Hematopoietic multipotent progenitor cell (in vitro differentiated cells): ENCODE data around the gene MIA3. TPM values are rescaled to one million over a fixed set of nuclear protein-coding genes. Genes with fewer than 3 reads are reported as not detected.

Experiments used
- DNase-seq, 3 donors: peaks; one replicate each; pipeline ENCODE4 v3.0.0-alpha.2; 2011 to 2015; ENCODE audit warnings: low read depth in 2 of 3, low spot score in 2 of 3
- total RNA-seq: library from RNA; depleted of rRNA; stranded (reverse); fragments of >200 nt; gene quantifications from one replicate; pipeline ENCODE4 v1.2.3, GENCODE V29; 2012

The MIA3 gene
- total RNA-seq, 1 donor: 66.0 TPM

DNA sequence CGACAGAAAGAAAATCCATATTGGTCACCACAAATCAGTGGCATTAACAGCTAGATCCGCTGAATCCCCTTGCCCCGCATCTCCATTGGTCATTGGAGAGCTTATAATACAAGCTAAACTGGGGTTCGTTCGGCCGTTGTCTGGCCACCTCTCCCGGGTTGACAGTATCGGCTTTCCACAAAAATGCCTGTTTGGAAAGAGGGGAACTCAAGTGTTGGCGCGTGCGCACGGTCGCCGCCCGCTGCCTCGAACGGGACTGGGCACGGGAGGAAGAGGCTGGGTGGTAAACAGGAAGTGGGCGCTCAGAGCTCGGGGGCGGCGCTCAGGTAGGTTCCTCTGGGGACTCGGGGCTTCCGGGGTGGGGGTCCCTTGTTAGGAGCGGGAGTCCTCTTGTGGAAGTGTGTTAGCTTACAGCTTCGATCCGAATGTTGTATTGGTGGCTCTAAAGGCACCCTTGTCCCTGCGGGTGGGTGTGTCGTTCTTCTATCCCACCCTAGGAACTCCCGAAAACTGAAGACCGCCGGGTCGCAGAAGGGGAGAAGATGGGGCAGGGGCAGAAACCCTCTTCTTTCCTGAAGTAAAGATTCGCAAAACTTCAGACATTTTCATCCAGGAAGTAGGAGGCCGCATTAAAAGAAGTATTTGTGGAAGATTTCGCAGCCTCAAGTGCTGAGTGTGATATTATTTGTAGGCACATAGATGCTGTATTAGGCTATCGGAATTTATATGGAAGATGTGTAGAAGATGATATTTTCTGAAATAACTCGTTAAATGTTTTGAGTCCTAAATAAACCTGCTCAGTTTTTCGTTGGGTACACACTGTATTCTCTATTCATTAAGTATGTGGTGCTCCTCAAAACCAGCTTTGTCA, 95.4 kb downstream of the MIA3 start:
- peak; percentile 77 to 97 (median 97) for DNase-seq

DNA sequence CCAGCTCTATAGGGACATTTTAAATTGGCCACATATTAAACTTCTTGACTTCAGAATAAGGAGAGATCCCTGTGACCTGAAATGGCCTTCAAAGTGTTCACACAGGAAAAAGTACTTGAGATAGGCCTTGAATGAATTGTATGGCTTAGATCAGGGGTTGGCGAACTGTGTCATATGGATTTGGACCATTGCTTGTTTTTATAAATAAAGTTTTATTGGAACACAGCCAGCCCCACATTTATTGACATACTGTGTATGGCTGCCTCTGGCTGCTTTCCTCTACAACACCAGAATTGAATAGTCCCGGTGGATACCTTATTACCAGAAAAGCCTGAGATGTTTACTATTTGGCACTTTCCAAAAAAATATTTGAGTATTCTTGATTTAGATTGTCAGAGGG, 98.5 kb downstream of the MIA3 start:
- DNase-seq: no peak

Other genes starting within 250 kb of the MIA3 start
- under 0.01 TPM for gene HHIPL2, start 70.0 kb upstream of the MIA3 start, total RNA-seq
- 2.4 TPM for gene TAF1A, start 28.2 kb upstream of the MIA3 start, total RNA-seq
- 11.6 TPM for gene AIDA, start 94.4 kb downstream of the MIA3 start, total RNA-seq
- 15.9 TPM for gene BROX, start 94.5 kb downstream of the MIA3 start, total RNA-seq
- 0.27 TPM for gene FAM177B, start 119.1 kb downstream of the MIA3 start, total RNA-seq
- 3.5 TPM for gene DISP1, start 196.9 kb downstream of the MIA3 start, total RNA-seq